Activated B cell treated with CpG ODN at 0.5 μM for 24 hours (primary cell): ENCODE measurements around the gene STAT3. TPM values are rescaled to one million over a fixed set of nuclear protein-coding genes. Genes with fewer than 3 reads are reported as not detected.
"Not testable (repeated sequence)": the region's sequence is repeated elsewhere in the genome, so short reads cannot be mapped to it uniquely, and the experiment has no call there.

Experiments used
- ATAC-seq: fragments of 200-7000 bp; cut with Tn5 transposase; one replicate; pipeline ENCODE4 v1.10.0; 2021; ENCODE audit warnings: low read depth, mild to moderate bottlenecking, moderate library complexity
- CTCF ChIA-PET: fragments of 350-600 bp; sonication (Branson Sonifier 250); formaldehyde crosslinking; loops from one replicate; lab custom pipeline; 2021; ENCODE audit warnings: antibody characterized with exemption; lab: Charles Lee
- POLR2A ChIA-PET: fragments of 350-600 bp; sonication (Branson Sonifier 250); formaldehyde crosslinking; loops from one replicate; lab custom pipeline; 2021; ENCODE audit warnings: antibody characterized with exemption; lab: Charles Lee
- DNase-seq: peaks from one replicate; pipeline ENCODE4 v3.0.0; 2022
- H3K27ac Mint-ChIP-seq: one replicate; pipeline ENCODE4 v1.8.0; 2020; ENCODE audit warnings: mixed read lengths
- H3K27me3 Mint-ChIP-seq: one replicate; pipeline ENCODE4 v1.8.0; 2021; ENCODE audit warnings: mixed read lengths
- H3K36me3 Mint-ChIP-seq: one replicate; pipeline ENCODE4 v1.8.0; 2021; ENCODE audit warnings: low read depth, mixed read lengths
- H3K4me1 Mint-ChIP-seq: one replicate; pipeline ENCODE4 v1.8.0; 2021; ENCODE audit warnings: mixed read lengths
- H3K4me3 Mint-ChIP-seq: one replicate; pipeline ENCODE4 v1.8.0; 2020; ENCODE audit warnings: mild to moderate bottlenecking, mixed read lengths
- H3K9me3 Mint-ChIP-seq: one replicate; pipeline ENCODE4 v1.8.0; 2020; ENCODE audit warnings: mixed read lengths
- intact Hi-C: fragments of 100-400 bp; cut with micrococcal nuclease; formaldehyde crosslinking; loops from one replicate; pipeline ENCODE4 v1.15.1; 2024
- total RNA-seq: library from RNA; stranded (reverse); gene quantifications from 2 replicates; pipeline ENCODE4 v1.2.3, GENCODE V29; 2022
- TF ChIP-seq, protein P1 (sequence below): fragments of 200-600 bp; IDR thresholded peaks from one replicate; pipeline ENCODE4 v1.8.0; 2022; ENCODE audit warnings: antibody characterized with exemption, mild to moderate bottlenecking

The STAT3 gene
- total RNA-seq, 1 donor from 2014 or later = 233 TPM

DNA sequence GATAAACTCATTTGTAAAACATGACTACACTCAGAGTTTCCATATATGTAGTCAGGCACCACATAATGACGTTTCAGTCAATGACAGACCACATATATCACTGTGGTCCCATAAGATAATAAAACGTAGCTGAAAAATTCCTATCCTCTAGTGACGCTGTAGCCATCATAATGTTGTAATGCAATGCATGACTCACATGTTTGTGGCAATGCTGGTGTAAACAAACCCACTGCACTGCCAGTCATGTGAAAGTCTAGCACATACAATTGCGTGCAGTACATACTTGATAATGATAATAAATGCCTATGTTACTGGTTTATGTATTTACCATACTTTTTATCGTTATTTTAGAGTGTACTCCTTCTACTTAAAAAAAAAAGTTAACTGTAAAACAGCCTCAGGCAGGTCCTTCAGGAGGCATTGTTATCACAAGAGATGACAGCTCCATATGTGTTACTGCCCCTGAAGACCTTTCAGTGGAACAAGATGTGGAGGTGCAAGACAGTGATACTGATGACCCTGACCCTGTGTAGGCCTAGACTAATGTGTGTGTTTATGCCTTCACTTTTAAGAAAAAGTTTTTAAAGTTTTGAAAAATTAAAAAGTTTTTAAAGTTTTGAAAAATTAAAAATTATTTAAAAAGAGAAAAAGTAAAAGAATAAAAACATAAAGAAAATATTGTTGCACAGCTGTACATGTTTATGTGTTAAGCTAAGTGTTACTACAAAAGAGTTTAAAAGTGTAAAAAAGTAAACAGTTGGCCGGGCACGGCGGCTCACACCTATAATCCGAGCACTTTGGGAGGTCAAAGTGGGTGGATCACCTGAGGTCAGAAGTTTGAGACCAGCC is 121.1 kb downstream of the STAT3 start:
- ATAC-seq (no peak), DNase-seq (no peak)
- ChIA-PET POLR2A (no interaction called here), CTCF (no interaction called here)
- Mint-ChIP-seq H3K4me1 (peaks cover 33% of the 10 kb centered on the region), H3K4me3 (no peak overlapping the region), H3K9me3 (no peaks in the 10 kb centered on the region), H3K27ac (no peak overlapping the region), H3K36me3 (no peaks in the 10 kb centered on the region), H3K27me3 (no peaks in the 10 kb centered on the region)
- intact Hi-C loops = no loop called here
- TF ChIP-seq, protein P1, sequence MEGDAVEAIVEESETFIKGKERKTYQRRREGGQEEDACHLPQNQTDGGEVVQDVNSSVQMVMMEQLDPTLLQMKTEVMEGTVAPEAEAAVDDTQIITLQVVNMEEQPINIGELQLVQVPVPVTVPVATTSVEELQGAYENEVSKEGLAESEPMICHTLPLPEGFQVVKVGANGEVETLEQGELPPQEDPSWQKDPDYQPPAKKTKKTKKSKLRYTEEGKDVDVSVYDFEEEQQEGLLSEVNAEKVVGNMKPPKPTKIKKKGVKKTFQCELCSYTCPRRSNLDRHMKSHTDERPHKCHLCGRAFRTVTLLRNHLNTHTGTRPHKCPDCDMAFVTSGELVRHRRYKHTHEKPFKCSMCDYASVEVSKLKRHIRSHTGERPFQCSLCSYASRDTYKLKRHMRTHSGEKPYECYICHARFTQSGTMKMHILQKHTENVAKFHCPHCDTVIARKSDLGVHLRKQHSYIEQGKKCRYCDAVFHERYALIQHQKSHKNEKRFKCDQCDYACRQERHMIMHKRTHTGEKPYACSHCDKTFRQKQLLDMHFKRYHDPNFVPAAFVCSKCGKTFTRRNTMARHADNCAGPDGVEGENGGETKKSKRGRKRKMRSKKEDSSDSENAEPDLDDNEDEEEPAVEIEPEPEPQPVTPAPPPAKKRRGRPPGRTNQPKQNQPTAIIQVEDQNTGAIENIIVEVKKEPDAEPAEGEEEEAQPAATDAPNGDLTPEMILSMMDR = no peak

DNA sequence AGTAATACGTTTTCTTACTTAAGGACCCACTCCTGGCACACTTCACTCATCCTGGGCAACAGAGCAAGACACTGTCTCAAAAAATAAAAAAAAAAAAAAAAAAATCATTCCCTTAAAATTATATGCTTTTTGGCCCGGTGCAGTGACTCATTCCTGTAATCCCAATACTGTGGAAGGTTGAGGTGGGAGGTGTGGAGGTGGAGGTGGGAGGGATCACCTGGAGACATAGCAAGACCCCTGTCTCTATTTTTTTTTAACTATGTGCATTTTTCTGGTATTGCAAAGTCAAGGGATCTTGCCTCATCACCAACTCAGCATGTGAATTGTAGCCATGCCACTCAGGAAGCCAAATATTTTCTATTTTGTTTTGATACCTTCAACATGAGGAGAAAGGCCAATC is 121.8 kb downstream of the STAT3 start:
- H3K4me3 Mint-ChIP-seq = no peak overlapping the region
- TF ChIP-seq, protein P1 = no peak
- peaks cover 26% of the 10 kb centered on the region for H3K4me1 Mint-ChIP-seq
- CTCF ChIA-PET = no interaction called here
- H3K27ac Mint-ChIP-seq = no peak overlapping the region
- POLR2A ChIA-PET = interaction anchor here (0.7 kb wide), 1 partner anchor 23 kb away, joined by 4 read pairs; no protein-coding TSS in a partner anchor
- ATAC-seq = no peak
- no peaks in the 10 kb centered on the region for H3K36me3 Mint-ChIP-seq
- no peak for DNase-seq
- intact Hi-C loops = no loop called here
- no peaks in the 10 kb centered on the region for H3K9me3 Mint-ChIP-seq
- H3K27me3 Mint-ChIP-seq = no peaks in the 10 kb centered on the region

DNA sequence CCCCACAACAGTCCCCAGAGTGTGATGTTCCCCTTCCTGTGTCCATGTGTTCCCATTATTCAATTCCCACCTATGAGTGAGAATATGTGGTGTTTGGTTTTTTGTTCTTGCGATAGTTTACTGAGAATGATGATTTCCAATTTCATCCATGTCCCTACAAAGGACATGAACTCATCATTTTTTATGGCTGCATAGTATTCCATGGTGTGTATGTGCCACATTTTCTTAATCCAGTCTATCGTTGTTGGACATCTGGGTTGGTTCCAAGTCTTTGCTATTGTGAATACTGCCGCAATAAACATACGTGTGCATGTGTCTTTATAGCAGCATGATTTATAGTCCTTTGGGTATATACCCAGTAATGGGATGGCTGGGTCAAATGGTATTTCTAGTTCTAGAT is 123.9 kb downstream of the STAT3 start:
- ATAC-seq, CTCF ChIA-PET, H3K36me3 Mint-ChIP-seq, intact Hi-C loops, H3K27ac Mint-ChIP-seq, H3K9me3 Mint-ChIP-seq, H3K27me3 Mint-ChIP-seq, H3K4me3 Mint-ChIP-seq, DNase-seq: not testable (repeated sequence)
- POLR2A ChIA-PET = interaction anchor here (1.0 kb wide), 1 partner anchor 16 kb away, joined by 4 read pairs; no protein-coding TSS in a partner anchor
- H3K4me1 Mint-ChIP-seq = peaks cover 27% of the 10 kb centered on the region

Other genes starting within 250 kb of the STAT3 start
- 79.1 and 82.2 TPM in 2 replicates for gene RAB5C, start 233.5 kb downstream of the STAT3 start, total RNA-seq
- 0.59 and 0.80 TPM in 2 replicates for gene KCNH4, start 207.3 kb downstream of the STAT3 start, total RNA-seq
- not detected in 2 replicates for gene HCRT, start 203.0 kb downstream of the STAT3 start, total RNA-seq
- 26.5 and 29.1 TPM in 2 replicates for gene GHDC, start 193.9 kb downstream of the STAT3 start, total RNA-seq
- 80.3 and 82.6 TPM in 2 replicates for gene STAT5B, start 112.1 kb downstream of the STAT3 start, total RNA-seq
- gene STAT5A, start 99.9 kb downstream of the STAT3 start, total RNA-seq = 136 and 140 TPM in 2 replicates
- gene CAVIN1, start 34.8 kb upstream of the STAT3 start, total RNA-seq = 0.10 and 0.20 TPM in 2 replicates
- gene ATP6V0A1, start 70.4 kb upstream of the STAT3 start, total RNA-seq = 71.5 and 75.6 TPM in 2 replicates
- gene NAGLU, start 147.8 kb upstream of the STAT3 start, total RNA-seq = 27.8 and 33.9 TPM in 2 replicates
- gene HSD17B1, start 164.5 kb upstream of the STAT3 start, total RNA-seq = 0.86 and 1.2 TPM in 2 replicates
- gene COASY, start 173.7 kb upstream of the STAT3 start, total RNA-seq = 82.4 and 94.9 TPM in 2 replicates
- 53.4 and 59.7 TPM in 2 replicates for gene MLX, start 178.7 kb upstream of the STAT3 start, total RNA-seq
- gene PSMC3IP, start 189.3 kb upstream of the STAT3 start, total RNA-seq = 9.0 and 10.8 TPM in 2 replicates
- 60.0 and 63.5 TPM in 2 replicates for gene RETREG3, start 220.9 kb upstream of the STAT3 start, total RNA-seq
- 25.0 and 26.8 TPM in 2 replicates for gene TUBG1, start 221.2 kb upstream of the STAT3 start, total RNA-seq